ENCODE data around the gene BRAF. TPM values are rescaled to one million over a fixed set of nuclear protein-coding genes. Genes with fewer than 3 reads are reported as not detected.
A peak's percentile ranks its signal among the peaks of the same experiment; 100 is the strongest.

The BRAF gene
- total and polyA plus RNA-seq, 2 experiments from 2014 or later: 15.5 to 34.8 TPM

GRCh38 chr7:140923358-140924006 lies 1.2 kb downstream of the BRAF start:
- H3K9me3 ChIP-seq (ENCODE audit: low read depth): no peaks in the 10 kb centered on the region
- TF ChIP-seq CTCF (IDR thresholded peaks at IDR 0.05; ENCODE audit: low read depth, low read length): no peak
- H3K27me3 ChIP-seq: no peaks in the 10 kb centered on the region
- peak; percentile 33 to 64 for DNase-seq (ENCODE audit: low read depth in 1 of 2, low spot score in 1 of 2)
- no peaks in the 10 kb centered on the region for H3K36me3 ChIP-seq
- H3K27ac ChIP-seq: peak overlapping the region; percentile 97
- H3K4me1 ChIP-seq (ENCODE audit: low read depth): peaks cover 14% of the 10 kb centered on the region
- peak overlapping the region; percentile 70 for H3K4me3 ChIP-seq

GRCh38 chr7:140922741-140923345 lies 1.9 kb downstream of the BRAF start:
- Histone ChIP-seq H3K27me3 (no peaks in the 10 kb centered on the region), H3K36me3 (no peaks in the 10 kb centered on the region), H3K9me3 (ENCODE audit: low read depth) (no peaks in the 10 kb centered on the region), H3K4me3 (peak overlapping the region; percentile 70), H3K4me1 (ENCODE audit: low read depth) (peaks cover 14% of the 10 kb centered on the region), H3K27ac (no peak overlapping the region)
- TF ChIP-seq CTCF (IDR thresholded peaks at IDR 0.05; ENCODE audit: low read depth, low read length): no peak
- DNase-seq (ENCODE audit: low read depth in 1 of 2, low spot score in 1 of 2): no peak

- H3K27me3 ChIP-seq: no peaks in the 10 kb centered on the region
- no peak overlapping the region for H3K27ac ChIP-seq
- no peak for TF ChIP-seq CTCF (IDR thresholded peaks at IDR 0.05; ENCODE audit: low read depth, low read length)
- peaks cover 14% of the 10 kb centered on the region for H3K4me1 ChIP-seq (ENCODE audit: low read depth)
- no peak for DNase-seq (ENCODE audit: low read depth in 1 of 2, low spot score in 1 of 2)
- H3K4me3 ChIP-seq: no peak overlapping the region
- H3K36me3 ChIP-seq: no peaks in the 10 kb centered on the region
- no peaks in the 10 kb centered on the region for H3K9me3 ChIP-seq (ENCODE audit: low read depth)
Measured at GRCh38 chr7:140920745-140921144, 4.0 kb downstream of the BRAF start.

GRCh38 chr7:140918236-140918635 lies 6.5 kb downstream of the BRAF start:
- peaks cover 10% of the 10 kb centered on the region for H3K4me1 ChIP-seq (ENCODE audit: low read depth)
- no peaks in the 10 kb centered on the region for H3K27me3 ChIP-seq
- H3K36me3 ChIP-seq: no peaks in the 10 kb centered on the region
- no peak overlapping the region for H3K4me3 ChIP-seq
- no peak for DNase-seq (ENCODE audit: low read depth in 1 of 2, low spot score in 1 of 2)
- H3K27ac ChIP-seq: no peak overlapping the region
- no peak for TF ChIP-seq CTCF (IDR thresholded peaks at IDR 0.05; ENCODE audit: low read depth, low read length)
- no peaks in the 10 kb centered on the region for H3K9me3 ChIP-seq (ENCODE audit: low read depth)

GRCh38 chr7:140917258-140917657 lies 7.5 kb downstream of the BRAF start:
- no peaks in the 10 kb centered on the region for H3K9me3 ChIP-seq (ENCODE audit: low read depth)
- H3K4me3 ChIP-seq: no peak overlapping the region
- no peak for DNase-seq (ENCODE audit: low read depth in 1 of 2, low spot score in 1 of 2)
- no peaks in the 10 kb centered on the region for H3K4me1 ChIP-seq (ENCODE audit: low read depth)
- H3K36me3 ChIP-seq: no peaks in the 10 kb centered on the region
- TF ChIP-seq CTCF (IDR thresholded peaks at IDR 0.05; ENCODE audit: low read depth, low read length): no peak
- H3K27ac ChIP-seq: no peak overlapping the region
- H3K27me3 ChIP-seq: no peaks in the 10 kb centered on the region
